ENCODE results near the gene SSR4.

SSR4 gene

GRCh38 chrX:153806999-153807575 lies 12.6 kb downstream of the SSR4 start:
- H3K27me3 ChIP-seq (ENCODE audit: insufficient read depth, low read length): no peaks in the 10 kb centered on the region
- no peak overlapping the region for H3K4me2 ChIP-seq (ENCODE audit: low read length)
- no peaks in the 10 kb centered on the region for H3K36me3 ChIP-seq (ENCODE audit: insufficient read depth, low read length)
- H3K27ac ChIP-seq (ENCODE audit: low read depth, low read length, poor library complexity, severe bottlenecking): no peak overlapping the region
- H2AFZ ChIP-seq (ENCODE audit: low read length): no peak overlapping the region
- H3K9me2 ChIP-seq (ENCODE audit: low read depth, low read length): no peaks in the 10 kb centered on the region
- no peaks in the 10 kb centered on the region for H3K9me3 ChIP-seq (ENCODE audit: low read length)
- H4K20me1 ChIP-seq (ENCODE audit: insufficient read depth, low read length): no peaks in the 10 kb centered on the region
- H3F3A ChIP-seq (ENCODE audit: insufficient read depth, low read length): no peaks in the 10 kb centered on the region
- no peaks in the 10 kb centered on the region for H3K79me2 ChIP-seq (ENCODE audit: insufficient read depth, low read length)
- no peaks in the 10 kb centered on the region for H3K4me1 ChIP-seq (ENCODE audit: insufficient read depth, low read length, severe bottlenecking)
- H3K9ac ChIP-seq (ENCODE audit: low read length): no peak overlapping the region
- H3K4me3 ChIP-seq (ENCODE audit: low read depth, low read length, poor library complexity, severe bottlenecking): no peak overlapping the region
- TF ChIP-seq, protein P1, sequence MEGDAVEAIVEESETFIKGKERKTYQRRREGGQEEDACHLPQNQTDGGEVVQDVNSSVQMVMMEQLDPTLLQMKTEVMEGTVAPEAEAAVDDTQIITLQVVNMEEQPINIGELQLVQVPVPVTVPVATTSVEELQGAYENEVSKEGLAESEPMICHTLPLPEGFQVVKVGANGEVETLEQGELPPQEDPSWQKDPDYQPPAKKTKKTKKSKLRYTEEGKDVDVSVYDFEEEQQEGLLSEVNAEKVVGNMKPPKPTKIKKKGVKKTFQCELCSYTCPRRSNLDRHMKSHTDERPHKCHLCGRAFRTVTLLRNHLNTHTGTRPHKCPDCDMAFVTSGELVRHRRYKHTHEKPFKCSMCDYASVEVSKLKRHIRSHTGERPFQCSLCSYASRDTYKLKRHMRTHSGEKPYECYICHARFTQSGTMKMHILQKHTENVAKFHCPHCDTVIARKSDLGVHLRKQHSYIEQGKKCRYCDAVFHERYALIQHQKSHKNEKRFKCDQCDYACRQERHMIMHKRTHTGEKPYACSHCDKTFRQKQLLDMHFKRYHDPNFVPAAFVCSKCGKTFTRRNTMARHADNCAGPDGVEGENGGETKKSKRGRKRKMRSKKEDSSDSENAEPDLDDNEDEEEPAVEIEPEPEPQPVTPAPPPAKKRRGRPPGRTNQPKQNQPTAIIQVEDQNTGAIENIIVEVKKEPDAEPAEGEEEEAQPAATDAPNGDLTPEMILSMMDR (IDR thresholded peaks at IDR 0.05; ENCODE audit: low read length): no peak
- TF ChIP-seq EZH2 (IDR thresholded peaks at IDR 0.05; ENCODE audit: borderline replicate concordance, low read length): no peak

DNA sequence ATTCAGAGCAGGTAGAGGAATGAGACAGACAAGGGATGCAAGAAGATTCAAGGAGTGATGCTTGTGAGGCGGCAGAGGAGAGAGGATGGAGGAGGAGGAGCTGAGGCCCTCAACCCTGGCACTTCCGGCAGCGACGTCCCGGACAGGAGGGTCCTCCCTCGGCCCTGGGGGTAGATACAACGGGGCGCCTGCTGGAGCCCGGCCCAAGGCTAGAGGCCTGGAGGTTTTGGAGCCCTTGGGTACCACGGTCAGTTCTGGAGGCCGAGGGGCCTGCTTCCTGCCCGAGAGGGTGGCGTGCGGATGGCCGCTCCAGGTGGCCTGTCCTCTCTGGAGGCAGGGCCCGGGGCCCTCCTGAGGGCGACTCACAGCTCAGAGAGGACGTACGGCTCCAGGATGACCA lies 13.5 kb downstream of the SSR4 start:
- Histone ChIP-seq H3K27ac (ENCODE audit: low read depth, low read length, poor library complexity, severe bottlenecking) (no peak overlapping the region), H3K36me3 (ENCODE audit: insufficient read depth, low read length) (no peaks in the 10 kb centered on the region), H3F3A (ENCODE audit: insufficient read depth, low read length) (no peaks in the 10 kb centered on the region), H4K20me1 (ENCODE audit: insufficient read depth, low read length) (no peaks in the 10 kb centered on the region), H3K79me2 (ENCODE audit: insufficient read depth, low read length) (no peaks in the 10 kb centered on the region), H3K27me3 (ENCODE audit: insufficient read depth, low read length) (no peaks in the 10 kb centered on the region), H3K9me2 (ENCODE audit: low read depth, low read length) (no peaks in the 10 kb centered on the region), H3K4me3 (ENCODE audit: low read depth, low read length, poor library complexity, severe bottlenecking) (no peak overlapping the region), H3K4me2 (ENCODE audit: low read length) (no peak overlapping the region), H3K9ac (ENCODE audit: low read length) (no peak overlapping the region), H2AFZ (ENCODE audit: low read length) (no peak overlapping the region), H3K9me3 (ENCODE audit: low read length) (no peaks in the 10 kb centered on the region), H3K4me1 (ENCODE audit: insufficient read depth, low read length, severe bottlenecking) (no peaks in the 10 kb centered on the region)
- TF ChIP-seq, protein P1 (IDR thresholded peaks at IDR 0.05; ENCODE audit: low read length): no peak
- TF ChIP-seq EZH2 (IDR thresholded peaks at IDR 0.05; ENCODE audit: borderline replicate concordance, low read length): no peak

GRCh38 chrX:153812220-153812619 lies 17.8 kb downstream of the SSR4 start:
- no peak overlapping the region for H3K4me2 ChIP-seq (ENCODE audit: low read length)
- H3F3A ChIP-seq (ENCODE audit: insufficient read depth, low read length): no peaks in the 10 kb centered on the region
- H3K36me3 ChIP-seq (ENCODE audit: insufficient read depth, low read length): no peaks in the 10 kb centered on the region
- no peak overlapping the region for H3K27ac ChIP-seq (ENCODE audit: low read depth, low read length, poor library complexity, severe bottlenecking)
- H3K9me2 ChIP-seq (ENCODE audit: low read depth, low read length): no peaks in the 10 kb centered on the region
- H3K4me3 ChIP-seq (ENCODE audit: low read depth, low read length, poor library complexity, severe bottlenecking): no peak overlapping the region
- H3K4me1 ChIP-seq (ENCODE audit: insufficient read depth, low read length, severe bottlenecking): no peaks in the 10 kb centered on the region
- no peaks in the 10 kb centered on the region for H3K9me3 ChIP-seq (ENCODE audit: low read length)
- no peaks in the 10 kb centered on the region for H3K27me3 ChIP-seq (ENCODE audit: insufficient read depth, low read length)
- no peak for TF ChIP-seq EZH2 (IDR thresholded peaks at IDR 0.05; ENCODE audit: borderline replicate concordance, low read length)
- TF ChIP-seq, protein P1 (IDR thresholded peaks at IDR 0.05; ENCODE audit: low read length): no peak
- no peak overlapping the region for H2AFZ ChIP-seq (ENCODE audit: low read length)
- H3K9ac ChIP-seq (ENCODE audit: low read length): no peak overlapping the region
- no peaks in the 10 kb centered on the region for H4K20me1 ChIP-seq (ENCODE audit: insufficient read depth, low read length)
- no peaks in the 10 kb centered on the region for H3K79me2 ChIP-seq (ENCODE audit: insufficient read depth, low read length)
